ENCODE measurements around the gene YPEL2.

GRCh38 chr17:59337741-59338299 lies 6.4 kb downstream of the YPEL2 start:
- TF ChIP-seq, protein P1, sequence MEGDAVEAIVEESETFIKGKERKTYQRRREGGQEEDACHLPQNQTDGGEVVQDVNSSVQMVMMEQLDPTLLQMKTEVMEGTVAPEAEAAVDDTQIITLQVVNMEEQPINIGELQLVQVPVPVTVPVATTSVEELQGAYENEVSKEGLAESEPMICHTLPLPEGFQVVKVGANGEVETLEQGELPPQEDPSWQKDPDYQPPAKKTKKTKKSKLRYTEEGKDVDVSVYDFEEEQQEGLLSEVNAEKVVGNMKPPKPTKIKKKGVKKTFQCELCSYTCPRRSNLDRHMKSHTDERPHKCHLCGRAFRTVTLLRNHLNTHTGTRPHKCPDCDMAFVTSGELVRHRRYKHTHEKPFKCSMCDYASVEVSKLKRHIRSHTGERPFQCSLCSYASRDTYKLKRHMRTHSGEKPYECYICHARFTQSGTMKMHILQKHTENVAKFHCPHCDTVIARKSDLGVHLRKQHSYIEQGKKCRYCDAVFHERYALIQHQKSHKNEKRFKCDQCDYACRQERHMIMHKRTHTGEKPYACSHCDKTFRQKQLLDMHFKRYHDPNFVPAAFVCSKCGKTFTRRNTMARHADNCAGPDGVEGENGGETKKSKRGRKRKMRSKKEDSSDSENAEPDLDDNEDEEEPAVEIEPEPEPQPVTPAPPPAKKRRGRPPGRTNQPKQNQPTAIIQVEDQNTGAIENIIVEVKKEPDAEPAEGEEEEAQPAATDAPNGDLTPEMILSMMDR (IDR thresholded peaks at IDR 0.05; ENCODE audit: insufficient read depth, low read length), result no peak
- TF ChIP-seq POLR2AphosphoS5 (IDR thresholded peaks at IDR 0.05; ENCODE audit: low read depth), result no peak
- TF ChIP-seq, protein P2, sequence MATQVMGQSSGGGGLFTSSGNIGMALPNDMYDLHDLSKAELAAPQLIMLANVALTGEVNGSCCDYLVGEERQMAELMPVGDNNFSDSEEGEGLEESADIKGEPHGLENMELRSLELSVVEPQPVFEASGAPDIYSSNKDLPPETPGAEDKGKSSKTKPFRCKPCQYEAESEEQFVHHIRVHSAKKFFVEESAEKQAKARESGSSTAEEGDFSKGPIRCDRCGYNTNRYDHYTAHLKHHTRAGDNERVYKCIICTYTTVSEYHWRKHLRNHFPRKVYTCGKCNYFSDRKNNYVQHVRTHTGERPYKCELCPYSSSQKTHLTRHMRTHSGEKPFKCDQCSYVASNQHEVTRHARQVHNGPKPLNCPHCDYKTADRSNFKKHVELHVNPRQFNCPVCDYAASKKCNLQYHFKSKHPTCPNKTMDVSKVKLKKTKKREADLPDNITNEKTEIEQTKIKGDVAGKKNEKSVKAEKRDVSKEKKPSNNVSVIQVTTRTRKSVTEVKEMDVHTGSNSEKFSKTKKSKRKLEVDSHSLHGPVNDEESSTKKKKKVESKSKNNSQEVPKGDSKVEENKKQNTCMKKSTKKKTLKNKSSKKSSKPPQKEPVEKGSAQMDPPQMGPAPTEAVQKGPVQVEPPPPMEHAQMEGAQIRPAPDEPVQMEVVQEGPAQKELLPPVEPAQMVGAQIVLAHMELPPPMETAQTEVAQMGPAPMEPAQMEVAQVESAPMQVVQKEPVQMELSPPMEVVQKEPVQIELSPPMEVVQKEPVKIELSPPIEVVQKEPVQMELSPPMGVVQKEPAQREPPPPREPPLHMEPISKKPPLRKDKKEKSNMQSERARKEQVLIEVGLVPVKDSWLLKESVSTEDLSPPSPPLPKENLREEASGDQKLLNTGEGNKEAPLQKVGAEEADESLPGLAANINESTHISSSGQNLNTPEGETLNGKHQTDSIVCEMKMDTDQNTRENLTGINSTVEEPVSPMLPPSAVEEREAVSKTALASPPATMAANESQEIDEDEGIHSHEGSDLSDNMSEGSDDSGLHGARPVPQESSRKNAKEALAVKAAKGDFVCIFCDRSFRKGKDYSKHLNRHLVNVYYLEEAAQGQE (IDR thresholded peaks at IDR 0.05; ENCODE audit: insufficient replicate concordance, low read depth), result no peak

Data from HL-60 (cell line).